GM12878 (cell line): ENCODE measurements around the gene FOS. TPM values are rescaled to one million over a fixed set of nuclear protein-coding genes. Genes with fewer than 3 reads are reported as not detected.

Source experiments
- ATAC-seq: fragments of 200-7000 bp; cut with Tn5 transposase; 3 replicates; pipeline ENCODE4 v1.9.1; 2020; ENCODE audit warnings: mild to moderate bottlenecking, moderate library complexity
- BruUV-seq: library from RNA; stranded (reverse); fragments of 400-500 nt; replicated peaks from 2 replicates; lab custom pipeline; 2021; lab: Mats Ljungman, UMichigan
- CTCF ChIA-PET: fragments of 300-600 bp; sonication (Branson Sonifier 250); formaldehyde crosslinking; extraction: SDS; loops from one replicate; lab custom pipeline; 2021; ENCODE audit warnings: inconsistent platforms; lab: Yijun Ruan, JAX
- POLR2A ChIA-PET: fragments of 350-600 bp; formaldehyde crosslinking; extraction: SDS; loops from one replicate; lab custom pipeline; 2021; ENCODE audit warnings: inconsistent platforms; lab: Charles Lee
- RAD21 ChIA-PET: fragments of 300-600 bp; sonication (Branson Sonifier 250); formaldehyde crosslinking; loops from one replicate; lab custom pipeline; 2023; ENCODE audit warnings: antibody characterized with exemption; ENCODE audit not compliant: unreplicated experiment; lab: Charles Lee
- SMC1A ChIA-PET: fragments of 300-600 bp; sonication (Branson Sonifier 250); formaldehyde crosslinking; loops from one replicate; lab custom pipeline; 2023; ENCODE audit not compliant: unreplicated experiment, uncharacterized antibody; lab: Charles Lee
- DNase-seq: peaks from one replicate; pipeline ENCODE4 v3.0.0-alpha.2; 2011; ENCODE audit warnings: low read depth, low spot score
- FAIRE-seq: peaks from 3 replicates; lab custom pipeline; 2011; peaks lifted over from hg19 to GRCh38; lab: Jason Lieb, UNC
- H2AFZ ChIP-seq: 2 replicates; pipeline ENCODE4 v1.6.0; 2011; ENCODE audit warnings: low read depth, low read length, control low read depth; ENCODE audit not compliant: control insufficient read depth
- H3K27ac ChIP-seq: 2 replicates; pipeline ENCODE4 v1.5.1; 2011; ENCODE audit warnings: control low read depth; ENCODE audit not compliant: control insufficient read depth, insufficient read depth
- H3K27me3 ChIP-seq, 2 experiments: replicated peaks in 1 of 2; 2 replicates each; pipeline versions ENCODE4 v1.6.0 to v1.6.1; 2011; ENCODE audit warnings: low read length in 1 of 2; ENCODE audit not compliant: control insufficient read depth in 2 of 2, insufficient read depth in 2 of 2
- H3K36me3 ChIP-seq, 2 experiments: 2 replicates each; pipeline ENCODE4 v1.5.1; 2011; ENCODE audit warnings: low read length in 1 of 2; ENCODE audit not compliant: control insufficient read depth in 2 of 2, insufficient read depth in 2 of 2
- H3K4me1 ChIP-seq: 2 replicates; pipeline ENCODE4 v1.6.1; 2011; ENCODE audit warnings: mild to moderate bottlenecking, low read length, moderate library complexity, mixed read lengths; ENCODE audit not compliant: control insufficient read depth, insufficient read depth
- H3K4me2 ChIP-seq: 2 replicates; pipeline ENCODE4 v1.6.0; 2011; ENCODE audit warnings: control low read depth; ENCODE audit not compliant: control insufficient read depth, insufficient read depth
- H3K4me3 ChIP-seq: fragments of 200-600 bp; sonication (generic); 2 replicates; pipeline ENCODE4 v1.5.1; 2016
- H3K79me2 ChIP-seq: 2 replicates; pipeline ENCODE4 v1.6.0; 2011; ENCODE audit warnings: low read length; ENCODE audit not compliant: control insufficient read depth, insufficient read depth
- H3K9ac ChIP-seq: 2 replicates; pipeline ENCODE4 v1.8.0; 2011; ENCODE audit warnings: low read length, control low read depth, mixed read lengths; ENCODE audit not compliant: control insufficient read depth, insufficient read depth
- H3K9me3 ChIP-seq: replicated peaks from 3 replicates; pipeline ENCODE4 v1.5.1; 2011; ENCODE audit warnings: mild to moderate bottlenecking, low read length; ENCODE audit not compliant: control insufficient read depth, insufficient read depth
- H4K20me1 ChIP-seq: 2 replicates; pipeline ENCODE4 v1.6.0; 2011; ENCODE audit not compliant: control insufficient read depth, insufficient read depth
- ATF2 ChIP-seq: IDR thresholded peaks from 2 replicates; pipeline ENCODE4 v1.6.1; 2012; ENCODE audit warnings: low read length, inconsistent platforms
- CBX5 ChIP-seq: sonication (generic); IDR thresholded peaks from 2 replicates; pipeline ENCODE4 v1.6.1; 2016; ENCODE audit warnings: low read depth, moderate library complexity, mild to moderate bottlenecking, inconsistent platforms
- DPF2 ChIP-seq: fragments of 450-650 bp; IDR thresholded peaks from 2 replicates; pipeline ENCODE4 v1.6.1; 2017; ENCODE audit warnings: mild to moderate bottlenecking
- EZH2 ChIP-seq: IDR thresholded peaks from 2 replicates; pipeline ENCODE4 v1.6.1; 2012; ENCODE audit warnings: low read depth, mild to moderate bottlenecking, control low read depth, inconsistent platforms, low read length, borderline replicate concordance; ENCODE audit not compliant: control insufficient read depth
- IKZF1 ChIP-seq: fragments of 450-650 bp; conservative IDR thresholded peaks from 2 replicates; pipeline ENCODE4 v1.6.1; 2017; ENCODE audit warnings: antibody characterized with exemption, mild to moderate bottlenecking
- KDM1A ChIP-seq: fragments of 200-600 bp; sonication (generic); IDR thresholded peaks from 2 replicates; pipeline ENCODE4 v1.6.1; 2016; ENCODE audit warnings: borderline replicate concordance
- MLLT1 ChIP-seq: fragments of 450-650 bp; IDR thresholded peaks from 2 replicates; pipeline ENCODE4 v1.6.1; 2016; ENCODE audit warnings: mild to moderate bottlenecking
- MXI1 ChIP-seq: fragments of 150-350 bp; IDR thresholded peaks from 2 replicates; pipeline ENCODE4 v1.6.1; 2011; ENCODE audit warnings: low read depth, mild to moderate bottlenecking, inconsistent platforms, low read length, improper control_type of control experiment
- MYB ChIP-seq: fragments of 150-350 bp; IDR thresholded peaks from 2 replicates; pipeline ENCODE4 v1.6.1; 2014; ENCODE audit warnings: mild to moderate bottlenecking, low read depth, low read length, borderline replicate concordance
- NR2F1 ChIP-seq: fragments of 450-650 bp; conservative IDR thresholded peaks from 2 replicates; pipeline ENCODE4 v1.6.1; 2017; ENCODE audit warnings: mild to moderate bottlenecking
- PML ChIP-seq: IDR thresholded peaks from 2 replicates; pipeline ENCODE4 v1.6.1; 2012; ENCODE audit warnings: low read length, inconsistent platforms
- RELB ChIP-seq: fragments of 450-650 bp; IDR thresholded peaks from 2 replicates; pipeline ENCODE4 v1.6.1; 2017; ENCODE audit warnings: low read depth, mild to moderate bottlenecking, moderate library complexity
- RFX5 ChIP-seq: IDR thresholded peaks from 2 replicates; pipeline ENCODE4 v1.6.1; 2011; ENCODE audit warnings: low read depth, low read length, improper control_type of control experiment
- SIN3A ChIP-seq: IDR thresholded peaks from 2 replicates; pipeline ENCODE4 v1.6.1; 2012; ENCODE audit warnings: low read depth, low read length, improper control_type of control experiment
- SMARCA5 ChIP-seq: fragments of 450-650 bp; IDR thresholded peaks from 2 replicates; pipeline ENCODE4 v1.6.1; 2017; ENCODE audit warnings: mild to moderate bottlenecking
- STAT1 ChIP-seq: fragments of 450-650 bp; conservative IDR thresholded peaks from 2 replicates; pipeline ENCODE4 v1.6.1; 2014; ENCODE audit warnings: antibody characterized with exemption, mild to moderate bottlenecking
- SUPT20H ChIP-seq: IDR thresholded peaks from 2 replicates; pipeline ENCODE4 v1.6.1; 2011; ENCODE audit warnings: low read depth, mild to moderate bottlenecking, low read length, moderate library complexity, borderline replicate concordance; ENCODE audit not compliant: control insufficient read depth
- SUZ12 ChIP-seq: fragments of 200-600 bp; sonication (generic); IDR thresholded peaks from one replicate; pipeline ENCODE4 v1.6.1; 2018; ENCODE audit warnings: antibody characterized with exemption, mild to moderate bottlenecking; ENCODE audit not compliant: unreplicated experiment
- WGBS: methylation state at CpG from one replicate; pipeline ENCODE4 v1.1.6; 2016; ENCODE audit warnings: low lambda C conversion rate; ENCODE audit not compliant: insufficient replicate concordance, insufficient coverage; ENCODE audit errors: missing lambda C conversion rate; 5-methylcytosine and 5-hydroxymethylcytosine counted together
- in situ Hi-C: fragments of 300-500 bp; cut with MboI; formaldehyde crosslinking; loops from 9 replicates; pipeline ENCODE4 v1.14.3; 2018; ENCODE audit warnings: mixed read lengths
- intact Hi-C: fragments of 100-400 bp; cut with micrococcal nuclease; formaldehyde crosslinking; loops from one replicate; pipeline ENCODE4 v1.14.2; 2022; ENCODE audit not compliant: unreplicated experiment
- polyA plus RNA-seq, 11 experiments: library from polyadenylated mRNA; depleted of rRNA in 4 of 11; unstranded in 6 of 11; stranded (reverse) in 5 of 11; fragments of >200 nt; fragmentation: Nextera tagmentation in 4 of 11; fragmentation: Illumina TruSeq in 1 of 11; extraction: Ambion mirVana in 4 of 11; extraction: Trizol in 1 of 11; gene quantifications; 1 replicate in 1 of 11; 2 replicates in 10 of 11; pipeline versions ENCODE4 v1.2.1 to v1.2.3, GENCODE V29; 2011 to 2016; ENCODE audit warnings: inconsistent platforms in 2 of 11, missing spikeins in 2 of 11, low read depth in 1 of 11
- total RNA-seq, 4 experiments: library from RNA; depleted of rRNA in 3 of 4; stranded (reverse); fragments of >200 nt in 3 of 4; fragmentation: Illumina TruSeq in 1 of 4; extraction: Trizol in 1 of 4; gene quantifications; 2 replicates each; pipeline versions ENCODE4 v1.2.1 to v1.2.3, GENCODE V29; 2013 to 2021

FOS gene
- total and polyA plus RNA-seq, 10 of the 15 experiments (the other 5 are each of a cell fraction or from before 2014, with no cell fraction given) = 0.02 to 0.95 (median 0.38) TPM

GRCh38 chr14:75320196-75320595 is 41.6 kb downstream of the FOS start:
- Histone ChIP-seq H3K27me3 (no peaks in the 10 kb centered on the region; a peak in 1 of 4 replicates), H3K4me2 (no peak overlapping the region), H3K27ac (no peak overlapping the region), H3K4me1 (no peaks in the 10 kb centered on the region), H3K4me3 (no peak overlapping the region), H2AFZ (no peak overlapping the region), H3K9ac (no peak overlapping the region), H3K79me2 (no peaks in the 10 kb centered on the region), H3K9me3 (no peaks in the 10 kb centered on the region; the same call in 2 of the 3 replicates), H4K20me1 (no peaks in the 10 kb centered on the region), H3K36me3 (no peaks in the 10 kb centered on the region)
- TF ChIP-seq SMARCA5 = no peak
- no peak for TF ChIP-seq MXI1
- no peak for TF ChIP-seq EZH2
- TF ChIP-seq SIN3A = no peak
- no peak for TF ChIP-seq RELB
- no peak for TF ChIP-seq PML
- TF ChIP-seq NR2F1 = no peak
- no peak for TF ChIP-seq KDM1A
- no peak for TF ChIP-seq RFX5
- no peak for TF ChIP-seq MLLT1
- TF ChIP-seq MYB = no peak
- TF ChIP-seq SUPT20H = no peak
- no peak for TF ChIP-seq DPF2
- no peak for TF ChIP-seq STAT1
- no peak for TF ChIP-seq IKZF1
- TF ChIP-seq SUZ12 = no peak
- TF ChIP-seq ATF2 = no peak
- TF ChIP-seq CBX5 = no peak
- in situ Hi-C loops (no loop called here), intact Hi-C loops (no loop called here)
- POLR2A ChIA-PET = no interaction called here
- FAIRE-seq (no peak), DNase-seq (no peak), ATAC-seq (no peak)
- 63% methylated on average over 6 of the region's 7 CpGs for WGBS
- no TSS peak for BruUV-seq
- SMC1A ChIA-PET = interaction anchor here (2.3 kb wide), 1 partner anchor 11 kb away, joined by 11 read pairs; no protein-coding TSS in a partner anchor
- RAD21 ChIA-PET = no interaction called here
- CTCF ChIA-PET = interaction anchor here (0.9 to 2.3 kb wide), 5 partner anchors 8 to 134 kb away, joined by 3 to 9 read pairs (median 4); no protein-coding TSS in a partner anchor
